Activated naive CD8-positive, alpha-beta T cell treated with anti-CD3 and anti-CD28 coated beads, Interleukin-2, amount 50 U/mL, for 24 hours (primary cell): Measurements from ENCODE around the gene GJC1.

ENCODE experiments used
- ATAC-seq: fragments of 150-1000 bp; cut with Tn5 transposase; one replicate; pipeline ENCODE4 v1.10.0; 2021
- DNase-seq: peaks from one replicate; pipeline ENCODE4 v3.0.0; 2021
- H3K27ac Mint-ChIP-seq: one replicate; pipeline ENCODE4 v1.8.0; 2021; ENCODE audit warnings: mild to moderate bottlenecking, mixed read lengths
- H3K27me3 Mint-ChIP-seq: one replicate; pipeline ENCODE4 v1.8.0; 2021; ENCODE audit warnings: mixed read lengths
- H3K36me3 Mint-ChIP-seq: one replicate; pipeline ENCODE4 v1.8.0; 2021; ENCODE audit warnings: low read depth, mixed read lengths
- H3K4me1 Mint-ChIP-seq: one replicate; pipeline ENCODE4 v1.8.0; 2021; ENCODE audit warnings: mixed read lengths
- H3K4me3 Mint-ChIP-seq: one replicate; pipeline ENCODE4 v1.8.0; 2021; ENCODE audit warnings: mild to moderate bottlenecking, moderate library complexity, mixed read lengths
- H3K9me3 Mint-ChIP-seq: one replicate; pipeline ENCODE4 v1.8.0; 2021; ENCODE audit warnings: mixed read lengths

Gene GJC1

GRCh38 chr17:44780161-44780560 lies 49.9 kb downstream of the GJC1 start:
- Mint-ChIP-seq H3K4me1 (peaks cover 7% of the 10 kb centered on the region), H3K4me3 (no peak overlapping the region), H3K27ac (no peak overlapping the region), H3K27me3 (peaks cover 9% of the 10 kb centered on the region), H3K36me3 (no peaks in the 10 kb centered on the region), H3K9me3 (no peaks in the 10 kb centered on the region)
- DNase-seq (no peak), ATAC-seq (no peak)

DNA sequence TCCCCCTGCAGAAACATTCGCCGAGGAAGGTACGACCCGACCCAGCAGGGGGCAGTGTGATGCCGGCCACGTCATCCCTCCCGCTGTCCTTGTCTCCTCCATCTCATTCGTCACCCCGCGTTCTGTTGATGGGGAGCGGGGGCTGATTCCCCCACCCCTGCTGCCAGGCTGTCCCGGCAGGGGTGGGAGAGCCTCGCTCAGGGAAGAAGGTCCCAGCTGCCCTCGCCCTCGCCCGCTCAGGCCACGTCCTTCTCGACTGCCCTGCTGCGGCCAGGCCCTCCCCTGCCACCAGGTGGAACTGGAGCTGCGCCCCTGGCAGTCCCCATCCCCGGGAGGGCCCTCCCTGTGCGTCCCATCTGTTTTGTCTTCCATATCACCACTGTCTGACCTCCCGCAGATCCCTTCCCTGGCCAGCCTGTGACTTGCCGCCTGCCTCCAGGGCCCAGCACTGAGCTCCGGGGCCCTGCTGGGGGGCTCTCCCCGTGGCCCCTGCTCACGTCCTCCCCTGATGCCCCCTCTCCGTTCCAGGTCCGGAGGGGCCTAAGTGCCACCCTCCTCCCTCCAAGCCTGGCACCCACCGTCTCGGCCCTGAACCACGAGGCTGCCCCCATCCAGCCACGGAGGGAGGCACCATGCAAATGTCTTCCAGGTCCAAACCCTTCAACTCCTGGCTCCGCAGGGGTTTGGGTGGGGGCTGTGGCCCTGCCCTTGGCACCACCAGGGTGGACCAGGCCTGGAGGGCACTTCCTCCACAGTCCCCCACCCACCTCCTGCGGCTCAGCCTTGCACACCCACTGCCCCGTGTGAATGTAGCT lies 50.7 kb downstream of the GJC1 start:
- Mint-ChIP-seq H3K27ac (no peak overlapping the region), H3K9me3 (no peaks in the 10 kb centered on the region), H3K27me3 (peaks cover 9% of the 10 kb centered on the region), H3K4me1 (peaks cover 9% of the 10 kb centered on the region), H3K4me3 (peak overlapping the region; percentile 29), H3K36me3 (no peaks in the 10 kb centered on the region)
- peak; percentile 89 for DNase-seq
- peak; percentile 34 for ATAC-seq

- Mint-ChIP-seq H3K36me3 (no peaks in the 10 kb centered on the region), H3K4me3 (no peak overlapping the region), H3K27ac (no peak overlapping the region), H3K4me1 (peaks cover 9% of the 10 kb centered on the region), H3K27me3 (peaks cover 10% of the 10 kb centered on the region), H3K9me3 (no peaks in the 10 kb centered on the region)
- ATAC-seq (no peak), DNase-seq (no peak)
Measured at GRCh38 chr17:44778656-44779210, 51.4 kb downstream of the GJC1 start.

- no peak overlapping the region for H3K4me3 Mint-ChIP-seq
- no peak for ATAC-seq
- no peak for DNase-seq
- no peaks in the 10 kb centered on the region for H3K9me3 Mint-ChIP-seq
- H3K27me3 Mint-ChIP-seq = peaks cover 12% of the 10 kb centered on the region
- peaks cover 9% of the 10 kb centered on the region for H3K4me1 Mint-ChIP-seq
- H3K27ac Mint-ChIP-seq = no peak overlapping the region
- H3K36me3 Mint-ChIP-seq = no peaks in the 10 kb centered on the region
Measured at GRCh38 chr17:44777394-44778348, 52.4 kb downstream of the GJC1 start.

- peaks cover 11% of the 10 kb centered on the region for H3K27me3 Mint-ChIP-seq
- H3K9me3 Mint-ChIP-seq = no peaks in the 10 kb centered on the region
- H3K4me3 Mint-ChIP-seq = no peak overlapping the region
- H3K36me3 Mint-ChIP-seq = no peaks in the 10 kb centered on the region
- H3K27ac Mint-ChIP-seq = no peak overlapping the region
- H3K4me1 Mint-ChIP-seq = peaks cover 9% of the 10 kb centered on the region
- ATAC-seq = no peak
- no peak for DNase-seq
Measured at GRCh38 chr17:44776628-44777393, 53.3 kb downstream of the GJC1 start.

GRCh38 chr17:44775838-44776621 lies 54.1 kb downstream of the GJC1 start:
- Mint-ChIP-seq H3K4me3 (peak overlapping the region; percentile 77), H3K27me3 (peaks cover 11% of the 10 kb centered on the region), H3K4me1 (peaks cover 9% of the 10 kb centered on the region), H3K36me3 (no peaks in the 10 kb centered on the region), H3K27ac (no peak overlapping the region), H3K9me3 (no peaks in the 10 kb centered on the region)
- DNase-seq (no peak), ATAC-seq (peak; percentile 22)

DNA sequence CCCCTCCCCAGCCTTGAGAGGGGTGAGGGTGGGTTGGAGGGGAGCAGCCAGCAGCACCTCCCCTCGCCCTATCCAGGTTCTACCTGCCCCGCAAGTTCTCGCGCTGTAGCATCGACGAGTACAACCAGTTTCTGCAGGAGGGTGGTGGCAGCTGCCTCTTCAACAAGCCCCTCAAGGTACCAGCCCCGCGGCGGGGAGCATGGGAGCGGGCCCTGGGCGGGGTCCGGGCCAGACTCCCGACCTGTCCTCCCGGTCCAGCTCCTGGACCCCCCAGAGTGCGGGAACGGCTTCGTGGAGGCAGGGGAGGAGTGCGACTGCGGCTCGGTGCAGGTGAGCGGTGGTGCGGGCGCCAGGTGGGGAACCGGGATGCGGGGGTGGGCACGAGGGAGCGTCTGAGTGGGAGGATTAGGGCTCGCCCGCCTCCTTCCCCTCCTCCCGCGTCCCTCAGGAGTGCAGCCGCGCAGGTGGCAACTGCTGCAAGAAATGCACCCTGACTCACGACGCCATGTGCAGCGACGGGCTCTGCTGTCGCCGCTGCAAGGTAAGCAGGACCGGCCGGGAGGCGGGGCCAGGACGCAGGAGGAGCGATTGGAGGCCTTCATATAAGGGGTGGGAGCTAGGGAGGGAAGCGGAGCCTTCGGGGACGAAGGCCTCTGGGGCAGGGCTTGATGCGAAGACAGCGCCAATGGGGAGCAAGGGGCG lies 54.8 kb downstream of the GJC1 start:
- Mint-ChIP-seq H3K4me1 (peaks cover 9% of the 10 kb centered on the region), H3K9me3 (no peaks in the 10 kb centered on the region), H3K27me3 (peaks cover 9% of the 10 kb centered on the region), H3K4me3 (peak overlapping the region; percentile 77), H3K27ac (peak overlapping the region; percentile 65), H3K36me3 (no peaks in the 10 kb centered on the region)
- DNase-seq (peak; percentile 98), ATAC-seq (peak; percentile 94)

DNA sequence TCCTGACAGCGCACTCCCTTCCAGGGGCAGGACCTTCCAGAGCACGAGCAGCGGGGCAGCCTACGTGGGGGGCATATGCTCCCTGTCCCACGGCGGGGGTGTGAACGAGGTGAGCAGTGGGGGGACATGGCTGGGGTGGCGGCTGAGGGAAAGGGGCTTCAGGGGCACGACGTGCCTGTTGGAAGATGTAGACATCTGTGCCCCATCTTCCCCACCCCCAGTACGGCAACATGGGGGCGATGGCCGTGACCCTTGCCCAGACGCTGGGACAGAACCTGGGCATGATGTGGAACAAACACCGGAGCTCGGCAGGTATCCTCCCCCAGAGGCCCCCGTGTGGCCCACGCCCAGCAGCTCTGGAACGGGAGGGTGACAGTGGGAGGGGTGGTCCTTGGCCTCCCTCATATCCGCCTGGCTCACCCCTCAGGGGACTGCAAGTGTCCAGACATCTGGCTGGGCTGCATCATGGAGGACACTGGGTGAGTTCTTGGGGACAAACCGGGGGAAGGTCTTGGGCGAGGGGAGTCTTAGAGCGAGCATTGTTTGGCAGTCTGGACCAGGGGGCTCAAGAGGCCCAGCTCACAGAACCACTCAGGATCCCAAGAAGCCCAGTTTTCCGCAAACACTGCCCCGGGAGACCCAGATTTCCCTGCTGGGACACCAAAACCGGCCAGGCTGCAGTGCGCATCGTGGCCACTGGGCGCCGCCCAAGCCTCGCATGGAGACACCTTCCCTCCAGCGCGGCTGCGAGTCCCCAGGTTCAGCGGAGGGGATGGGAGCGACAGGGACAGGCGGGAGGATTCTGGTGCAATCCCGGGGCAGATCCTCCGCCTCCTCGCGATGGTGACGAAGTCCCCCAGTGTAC lies 55.6 kb downstream of the GJC1 start:
- H3K9me3 Mint-ChIP-seq = no peaks in the 10 kb centered on the region
- peak overlapping the region; percentile 65 for H3K27ac Mint-ChIP-seq
- peaks cover 7% of the 10 kb centered on the region for H3K4me1 Mint-ChIP-seq
- H3K4me3 Mint-ChIP-seq = peak overlapping the region; percentile 77
- ATAC-seq (peak; percentile 34), DNase-seq (peak; percentile 95)
- peaks cover 9% of the 10 kb centered on the region for H3K27me3 Mint-ChIP-seq
- no peaks in the 10 kb centered on the region for H3K36me3 Mint-ChIP-seq

DNA sequence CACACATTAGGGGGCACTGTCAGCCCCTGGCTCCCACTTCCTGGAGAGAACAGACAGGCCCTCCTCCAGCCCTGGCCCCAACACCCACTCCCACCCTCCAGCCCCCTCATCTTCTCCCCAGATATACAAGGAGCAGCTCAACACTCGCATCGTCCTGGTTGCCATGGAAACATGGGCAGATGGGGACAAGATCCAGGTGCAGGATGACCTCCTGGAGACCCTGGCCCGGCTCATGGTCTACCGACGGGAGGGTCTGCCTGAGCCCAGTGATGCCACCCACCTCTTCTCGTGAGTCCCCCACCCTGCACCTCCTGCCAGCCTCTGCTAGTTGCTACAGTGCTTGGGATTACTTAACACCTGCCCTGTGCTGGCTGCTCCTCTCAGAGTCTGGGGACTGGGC lies 56.9 kb downstream of the GJC1 start:
- ATAC-seq = no peak
- H3K4me3 Mint-ChIP-seq = no peak overlapping the region
- no peaks in the 10 kb centered on the region for H3K36me3 Mint-ChIP-seq
- peaks cover 10% of the 10 kb centered on the region for H3K27me3 Mint-ChIP-seq
- H3K4me1 Mint-ChIP-seq = peaks cover 9% of the 10 kb centered on the region
- no peaks in the 10 kb centered on the region for H3K9me3 Mint-ChIP-seq
- DNase-seq = no peak
- H3K27ac Mint-ChIP-seq = no peak overlapping the region

GRCh38 chr17:44772308-44773045 lies 57.6 kb downstream of the GJC1 start:
- DNase-seq = no peak
- Mint-ChIP-seq H3K4me3 (no peak overlapping the region), H3K36me3 (no peaks in the 10 kb centered on the region), H3K27ac (no peak overlapping the region), H3K4me1 (peaks cover 9% of the 10 kb centered on the region), H3K27me3 (peaks cover 15% of the 10 kb centered on the region), H3K9me3 (no peaks in the 10 kb centered on the region)
- ATAC-seq = no peak

- no peak overlapping the region for H3K4me3 Mint-ChIP-seq
- no peak overlapping the region for H3K27ac Mint-ChIP-seq
- peaks cover 17% of the 10 kb centered on the region for H3K27me3 Mint-ChIP-seq
- H3K4me1 Mint-ChIP-seq = peaks cover 6% of the 10 kb centered on the region
- ATAC-seq (no peak), DNase-seq (no peak)
- no peaks in the 10 kb centered on the region for H3K9me3 Mint-ChIP-seq
- no peaks in the 10 kb centered on the region for H3K36me3 Mint-ChIP-seq
Measured at GRCh38 chr17:44770166-44770925, 59.7 kb downstream of the GJC1 start.
